H1 (cell line): ENCODE results near the gene KLF5. TPM values are rescaled to one million over a fixed set of nuclear protein-coding genes. Genes with fewer than 3 reads are reported as not detected.

Source experiments
- CTCF ChIA-PET: fragments of 300-600 bp; sonication (Branson Sonifier 250); formaldehyde crosslinking; loops from one replicate; lab custom pipeline; 2021; ENCODE audit not compliant: partially characterized antibody; lab: Charles Lee
- POLR2A ChIA-PET: fragments of 300-600 bp; sonication (Branson Sonifier 250); formaldehyde crosslinking; loops from one replicate; lab custom pipeline; 2021; ENCODE audit warnings: inconsistent platforms; ENCODE audit not compliant: partially characterized antibody; lab: Charles Lee
- DNase-seq, 2 experiments: peaks; one replicate each; pipeline versions ENCODE4 v3.0.0 to v3.0.0-alpha.2; 2010 to 2022; ENCODE audit warnings: low spot score in 2 of 2, low read depth in 1 of 2, mixed read lengths in 1 of 2
- FAIRE-seq: peaks from 2 replicates; lab custom pipeline; 2011; peaks lifted over from hg19 to GRCh38; lab: Jason Lieb, UNC
- H2AFZ ChIP-seq: 2 replicates; pipeline ENCODE4 v1.8.1; 2012; ENCODE audit warnings: low read length, inconsistent platforms
- H2AK5ac ChIP-seq: 2 replicates; pipeline ENCODE4 v1.6.1; 2013; ENCODE audit warnings: low read depth, low read length
- H2BK120ac ChIP-seq: replicated peaks from 2 replicates; pipeline ENCODE3; 2013; ENCODE audit warnings: low read depth, low read length, inconsistent platforms
- H2BK12ac ChIP-seq: 2 replicates; pipeline ENCODE4 v1.6.1; 2013; ENCODE audit warnings: low read depth, low read length
- H2BK15ac ChIP-seq: 2 replicates; pipeline ENCODE4 v1.6.1; 2013; ENCODE audit warnings: low read length
- H2BK20ac ChIP-seq: 2 replicates; pipeline ENCODE4 v1.6.1; 2013; ENCODE audit warnings: low read length
- H2BK5ac ChIP-seq: 2 replicates; pipeline ENCODE4 v1.6.1; 2013; ENCODE audit warnings: low read depth, low read length
- H3K14ac ChIP-seq: 2 replicates; pipeline ENCODE4 v1.6.1; 2013; ENCODE audit warnings: inconsistent platforms; ENCODE audit not compliant: insufficient read length
- H3K18ac ChIP-seq: 2 replicates; pipeline ENCODE4 v1.6.1; 2013; ENCODE audit warnings: low read length; ENCODE audit errors: extremely low read depth
- H3K23ac ChIP-seq: 2 replicates; pipeline ENCODE4 v1.6.1; 2013; ENCODE audit warnings: inconsistent platforms; ENCODE audit not compliant: insufficient read length
- H3K23me2 ChIP-seq: 2 replicates; pipeline ENCODE4 v1.6.1; 2013; ENCODE audit warnings: low read depth, low read length
- H3K27ac ChIP-seq: 2 replicates; pipeline ENCODE4 v1.6.1; 2011; ENCODE audit warnings: low read depth, low read length, inconsistent platforms
- H3K27me3 ChIP-seq, 4 experiments: replicated peaks in 1 of 4; 1 replicate in 1 of 4; 2 replicates in 3 of 4; pipeline versions ENCODE4 v1.6.1 to v1.8.1; 2011 to 2013; ENCODE audit warnings: low read length in 3 of 4, mild to moderate bottlenecking in 3 of 4, inconsistent platforms in 2 of 4, mixed read lengths in 2 of 4, moderate library complexity in 1 of 4; ENCODE audit not compliant: control insufficient read depth in 3 of 4, insufficient read depth in 3 of 4; ENCODE audit errors: extremely low read depth in 1 of 4
- H3K36me3 ChIP-seq, 4 experiments: 2 replicates each; pipeline versions ENCODE4 v1.6.1 to v1.8.1; 2011 to 2013; ENCODE audit warnings: mild to moderate bottlenecking in 4 of 4, low read length in 3 of 4, moderate library complexity in 2 of 4, control low read depth in 1 of 4, inconsistent platforms in 1 of 4; ENCODE audit not compliant: insufficient read depth in 4 of 4, control insufficient read depth in 2 of 4
- H3K4ac ChIP-seq: replicated peaks from 2 replicates; pipeline ENCODE3; 2013; ENCODE audit warnings: low read length, low read depth, mixed read lengths, inconsistent platforms; ENCODE audit not compliant: insufficient read length
- H3K4me1 ChIP-seq, 4 experiments: replicated peaks in 1 of 4; 1 replicate in 1 of 4; 2 replicates in 3 of 4; pipeline versions ENCODE4 v1.6.1 to v1.8.1; 2011 to 2013; ENCODE audit warnings: low read length in 3 of 4, inconsistent platforms in 2 of 4, mixed read lengths in 1 of 4; ENCODE audit not compliant: insufficient read depth in 4 of 4, control insufficient read depth in 3 of 4
- H3K4me2 ChIP-seq, 2 experiments: 2 replicates each; pipeline versions ENCODE4 v1.6.1 to v1.8.1; 2011 to 2013; ENCODE audit warnings: low read depth in 2 of 2, low read length in 2 of 2, control low read depth in 1 of 2, inconsistent platforms in 1 of 2, mild to moderate bottlenecking in 1 of 2; ENCODE audit not compliant: insufficient read depth in 1 of 2
- H3K4me3 ChIP-seq, 4 experiments: fragments of 200-600, 300-600 bp in 1 of 4; sonication (generic), shearing (Covaris generic), sonication (Bioruptor Twin) in 1 of 4; 2 replicates each; pipeline versions ENCODE4 v1.5.1 to v1.8.1; 2011 to 2016; ENCODE audit warnings: low read length in 4 of 4, low read depth in 3 of 4, control low read depth in 2 of 4, inconsistent platforms in 2 of 4, mild to moderate bottlenecking in 2 of 4, mixed read lengths in 1 of 4, moderate library complexity in 1 of 4; ENCODE audit not compliant: insufficient read depth in 2 of 4; ENCODE audit errors: extremely low read depth in 1 of 4
- H3K56ac ChIP-seq: replicated peaks from 2 replicates; pipeline ENCODE3; 2013; ENCODE audit warnings: low read depth, mild to moderate bottlenecking, mixed read lengths, low read length, inconsistent platforms; ENCODE audit not compliant: insufficient read length
- H3K79me1 ChIP-seq: 2 replicates; pipeline ENCODE4 v1.6.1; 2013; ENCODE audit warnings: low read depth, low read length, control low read depth
- H3K79me2 ChIP-seq, 2 experiments: 2 replicates each; pipeline versions ENCODE4 v1.6.1 to v1.8.1; 2012 to 2013; ENCODE audit warnings: low read length in 2 of 2, mild to moderate bottlenecking in 2 of 2, inconsistent platforms in 1 of 2; ENCODE audit not compliant: insufficient read depth in 2 of 2, control insufficient read depth in 1 of 2
- H3K9ac ChIP-seq, 4 experiments: replicated peaks in 1 of 4; 1 replicate in 1 of 4; 2 replicates in 3 of 4; pipeline versions ENCODE4 v1.6.1 to v1.8.1; 2011 to 2013; ENCODE audit warnings: low read depth in 3 of 4, low read length in 3 of 4, control low read depth in 2 of 4, mild to moderate bottlenecking in 2 of 4, moderate library complexity in 2 of 4, inconsistent platforms in 1 of 4; ENCODE audit errors: extremely low read depth in 1 of 4
- H3K9me3 ChIP-seq, 2 experiments: 2 replicates each; pipeline versions ENCODE4 v1.6.1 to v1.8.1; 2012 to 2013; ENCODE audit warnings: mild to moderate bottlenecking in 2 of 2, moderate library complexity in 2 of 2, control low read depth in 1 of 2, inconsistent platforms in 1 of 2, low read depth in 1 of 2, low read length in 1 of 2, mixed read lengths in 1 of 2; ENCODE audit not compliant: insufficient read depth in 2 of 2
- H4K20me1 ChIP-seq, 2 experiments: replicated peaks in 1 of 2; 2 replicates each; pipeline versions ENCODE3 to v1.8.1; 2011 to 2013; ENCODE audit warnings: inconsistent platforms in 2 of 2, low read length in 2 of 2, mild to moderate bottlenecking in 1 of 2; ENCODE audit not compliant: insufficient read depth in 2 of 2, control insufficient read depth in 1 of 2
- H4K5ac ChIP-seq: 2 replicates; pipeline ENCODE4 v1.6.1; 2013; ENCODE audit warnings: low read length, low read depth, mixed read lengths, inconsistent platforms; ENCODE audit not compliant: insufficient read length
- H4K8ac ChIP-seq: 2 replicates; pipeline ENCODE4 v1.8.0; 2013; ENCODE audit warnings: mild to moderate bottlenecking, moderate library complexity, low read length, inconsistent platforms; ENCODE audit not compliant: insufficient read depth; ENCODE audit errors: extremely low read depth
- H4K91ac ChIP-seq: replicated peaks from 2 replicates; pipeline ENCODE3; 2013; ENCODE audit warnings: low read length, mixed read lengths, inconsistent platforms; ENCODE audit not compliant: insufficient read length
- ATF3 ChIP-seq: IDR thresholded peaks from 2 replicates; pipeline ENCODE4 v1.6.1; 2011; ENCODE audit warnings: low read depth, mild to moderate bottlenecking, low read length; ENCODE audit not compliant: insufficient read depth
- CEBPB ChIP-seq: IDR thresholded peaks from 2 replicates; pipeline ENCODE4 v1.6.1; 2012; ENCODE audit warnings: low read depth, low read length
- CHD1 ChIP-seq: IDR thresholded peaks from 2 replicates; pipeline ENCODE4 v1.6.1; 2012; ENCODE audit warnings: low read depth, low read length, improper control_type of control experiment
- EZH2 ChIP-seq: fragments of 200-600 bp; sonication (generic); IDR thresholded peaks from 2 replicates; pipeline ENCODE4 v1.7.1; 2012; ENCODE audit warnings: low read depth, mild to moderate bottlenecking, moderate library complexity, low read length, inconsistent platforms; ENCODE audit not compliant: severe bottlenecking
- GABPA ChIP-seq: IDR thresholded peaks from 2 replicates; pipeline ENCODE4 v1.6.1; 2011; ENCODE audit warnings: mild to moderate bottlenecking, low read length, moderate library complexity, borderline replicate concordance; ENCODE audit not compliant: insufficient read depth
- HDAC6 ChIP-seq: IDR thresholded peaks from one replicate; pipeline ENCODE4 v1.7.1; 2012; ENCODE audit warnings: low read depth, mild to moderate bottlenecking, inconsistent platforms, low read length, moderate library complexity
- KDM1A ChIP-seq: fragments of 200-600, 300-600 bp; sonication (generic); IDR thresholded peaks from 2 replicates; pipeline ENCODE4 v1.7.1; 2016; ENCODE audit warnings: mild to moderate bottlenecking, low read length, borderline replicate concordance
- POU5F1 ChIP-seq: IDR thresholded peaks from 2 replicates; pipeline ENCODE4 v1.6.1; 2011; ENCODE audit warnings: low read depth, mild to moderate bottlenecking, low read length, moderate library complexity
- RBBP5 ChIP-seq: IDR thresholded peaks from 2 replicates; pipeline ENCODE4 v1.7.1; 2012; ENCODE audit warnings: low read depth, mild to moderate bottlenecking, inconsistent platforms, low read length, moderate library complexity, borderline replicate concordance
- RFX5 ChIP-seq: IDR thresholded peaks from 2 replicates; pipeline ENCODE4 v1.6.1; 2011; ENCODE audit warnings: low read depth, low read length, improper control_type of control experiment, borderline replicate concordance
- RXRA ChIP-seq: IDR thresholded peaks from 2 replicates; pipeline ENCODE4 v1.6.1; 2011; ENCODE audit warnings: low read depth, mild to moderate bottlenecking, low read length, moderate library complexity; ENCODE audit not compliant: insufficient read depth
- SP4 ChIP-seq: IDR thresholded peaks from 2 replicates; pipeline ENCODE4 v1.6.1; 2012; ENCODE audit warnings: low read length, inconsistent platforms
- TCF12 ChIP-seq: IDR thresholded peaks from 2 replicates; pipeline ENCODE4 v1.6.1; 2011; ENCODE audit warnings: low read depth, mild to moderate bottlenecking, low read length
- WGBS, 2 experiments: shearing (Covaris generic) in 1 of 2; methylation state at CpG; one replicate each; pipeline versions ENCODE4 v1.1.6 to v1.1.7; 2013 to 2015; ENCODE audit warnings: low lambda C conversion rate in 2 of 2, mixed read lengths in 2 of 2, inconsistent platforms in 1 of 2, low coverage in 1 of 2, missing lambda C conversion rate in 1 of 2; ENCODE audit not compliant: insufficient replicate concordance in 2 of 2, insufficient coverage in 1 of 2, insufficient read length in 1 of 2; ENCODE audit errors: extremely low coverage in 1 of 2, missing lambda C conversion rate in 1 of 2; 5-methylcytosine and 5-hydroxymethylcytosine counted together
- polyA plus RNA-seq, 7 experiments: library from polyadenylated mRNA; depleted of rRNA in 3 of 7; stranded (reverse) in 5 of 7; unstranded in 2 of 7; fragments of >200 nt in 5 of 7; fragments of 200-250 nt in 2 of 7; gene quantifications; 1 replicate in 5 of 7; 2 replicates in 1 of 7; 4 replicates in 1 of 7; pipeline versions ENCODE4 v1.2.1 to v1.2.3, GENCODE V29; 2011 to 2013; ENCODE audit warnings: missing spikeins in 2 of 7, mixed read lengths in 2 of 7
- total RNA-seq: library from RNA; stranded (reverse); fragmentation: NEBNext Ultra II Directional; extraction: Animal tissue kit (Norgen Biotek cat#: 25700); gene quantifications from 2 replicates; pipeline ENCODE4 v1.2.1, GENCODE V29; 2021

Gene KLF5
- total and polyA plus RNA-seq, 2 of the 8 experiments (the other 6 are each of a cell fraction or from before 2014, with no cell fraction given): 1.2 to 2.3 TPM

- Histone ChIP-seq H3K9me3 (peaks cover 9 to 12% of the 10 kb centered on the region in 2 experiments; a peak in 3 of 4 replicates), H3K56ac (no peak overlapping the region), H3K79me2 (no peaks in the 10 kb centered on the region), H3K14ac (no peak overlapping the region), H2BK20ac (no peak overlapping the region), H3K4me3 (no peak overlapping the region), H3K27ac (no peak overlapping the region), H2BK5ac (no peak overlapping the region), H3K9ac (no peak overlapping the region), H2BK120ac (no peak overlapping the region), H3K36me3 (no peaks in the 10 kb centered on the region), H4K20me1 (no peaks in the 10 kb centered on the region), H2AK5ac (no peak overlapping the region), H2BK12ac (no peak overlapping the region), H4K91ac (no peak overlapping the region), H2AFZ (no peak overlapping the region), H3K18ac (no peak overlapping the region), H3K23ac (no peak overlapping the region), H3K4me2 (no peak overlapping the region), H2BK15ac (no peak overlapping the region), H3K27me3 (no peaks in the 10 kb centered on the region), H3K4ac (no peak overlapping the region), H3K79me1 (no peaks in the 10 kb centered on the region), H4K8ac (no peak overlapping the region), H3K4me1 (no peaks in the 10 kb centered on the region), H4K5ac (no peak overlapping the region), H3K23me2 (no peaks in the 10 kb centered on the region)
- ChIA-PET POLR2A (no interaction called here), CTCF (interaction anchor here (1.6 kb wide), 1 partner anchor 10 kb away, joined by 4 read pairs; no protein-coding TSS in a partner anchor)
- TF ChIP-seq CHD1 (no peak), TCF12 (no peak), EZH2 (no peak), SP4 (no peak), CEBPB (no peak), RBBP5 (no peak), ATF3 (no peak), RXRA (no peak), RFX5 (no peak), KDM1A (no peak), HDAC6 (no peak), GABPA (no peak), POU5F1 (no peak)
- FAIRE-seq (no peak), DNase-seq (no peak)
- WGBS, 2 experiments: 80% methylated on average over 4 of the region's 4 CpGs; no CpG with 5 or more reads in 1 of the 2 experiments
Measured at GRCh38 chr13:73088332-73088935, 29.6 kb downstream of the KLF5 start.
